PC-3 (cell line): Measurements from ENCODE around the gene FOXP4.

Experiments
- CTCF ChIP-seq: fragments of 300-600 bp; sonication (generic); conservative IDR thresholded peaks from 2 replicates; pipeline ENCODE4 v1.5.1; 2017; ENCODE audit warnings: antibody characterized with exemption, low read depth, mild to moderate bottlenecking, low read length
- EZH2 ChIP-seq: fragments of 300-600 bp; sonication (generic); IDR thresholded peaks from one replicate; pipeline ENCODE4 v1.6.1; 2017; ENCODE audit warnings: antibody characterized with exemption, mild to moderate bottlenecking, low read length; ENCODE audit not compliant: unreplicated experiment

DNA sequence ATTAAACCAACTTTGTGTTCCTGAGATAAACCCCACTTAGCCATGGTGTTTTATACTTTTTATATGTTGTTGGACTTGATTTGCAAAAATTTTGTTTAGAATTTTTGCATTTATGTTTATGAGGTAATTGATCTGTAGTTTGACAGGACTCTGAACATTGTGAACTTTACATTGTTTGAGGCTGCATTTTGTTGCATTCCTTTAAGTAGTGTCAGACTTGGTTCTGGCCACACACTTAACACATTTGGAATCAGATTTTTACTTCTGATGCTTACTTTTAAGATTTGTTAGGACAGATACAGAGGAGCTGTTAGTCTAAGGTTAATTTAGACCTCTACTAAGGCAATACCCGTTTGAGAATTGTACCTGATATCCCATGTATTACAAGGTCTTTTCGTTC is 75.6 kb downstream of the FOXP4 start:
- TF ChIP-seq CTCF: no peak
- TF ChIP-seq EZH2: no peak
